ENCODE data around the gene EHD4.

EHD4 gene

GRCh38 chr15:41915255-41915994 lies 56.9 kb downstream of the EHD4 start:
- DNase-seq = no peak

- DNase-seq = no peak
Measured at GRCh38 chr15:41914411-41914810, 57.9 kb downstream of the EHD4 start.

GRCh38 chr15:41913256-41913655 lies 59.1 kb downstream of the EHD4 start:
- no peak for DNase-seq

GRCh38 chr15:41911691-41912345 lies 60.5 kb downstream of the EHD4 start:
- no peak for DNase-seq

GRCh38 chr15:41908736-41909461 lies 63.5 kb downstream of the EHD4 start:
- DNase-seq = no peak

- no peak for DNase-seq
Measured at GRCh38 chr15:41907141-41907540, 65.2 kb downstream of the EHD4 start.

- DNase-seq = no peak
Measured at GRCh38 chr15:41906608-41907007, 65.7 kb downstream of the EHD4 start.

GRCh38 chr15:41905036-41905793 lies 67.1 kb downstream of the EHD4 start:
- DNase-seq = no peak

GRCh38 chr15:41904541-41905005 lies 67.8 kb downstream of the EHD4 start:
- peak; percentile 72 for DNase-seq

- DNase-seq = no peak
Measured at GRCh38 chr15:41903782-41904181, 68.6 kb downstream of the EHD4 start.

GRCh38 chr15:41901431-41901830 lies 70.9 kb downstream of the EHD4 start:
- DNase-seq = no peak

GRCh38 chr15:41900526-41901380 lies 71.6 kb downstream of the EHD4 start:
- no peak for DNase-seq

GRCh38 chr15:41899854-41900442 lies 72.4 kb downstream of the EHD4 start:
- no peak for DNase-seq

GRCh38 chr15:41897363-41897799 lies 75.0 kb downstream of the EHD4 start:
- DNase-seq = no peak

GRCh38 chr15:41896566-41896965 lies 75.8 kb downstream of the EHD4 start:
- DNase-seq = no peak

- DNase-seq = no peak
Measured at GRCh38 chr15:41895957-41896356, 76.4 kb downstream of the EHD4 start.

GRCh38 chr15:41895491-41895890 lies 76.9 kb downstream of the EHD4 start:
- no peak for DNase-seq

GRCh38 chr15:41894791-41895463 lies 77.4 kb downstream of the EHD4 start:
- DNase-seq = peak; percentile 24

- DNase-seq = no peak
Measured at GRCh38 chr15:41894251-41894790, 78.0 kb downstream of the EHD4 start.

GRCh38 chr15:41893422-41894250 lies 78.7 kb downstream of the EHD4 start, which contains the start of gene SPTBN5:
TSS of gene SPTBN5 (minus strand) at chr15:41894053. CDS start at chr15:41893497, 556 bp downstream.
- DNase-seq = no peak

Data from hematopoietic multipotent progenitor cell treated with erythropoietin and hydrocortisone succinate and interleukin-3 and kit ligand, for 8 days (in vitro differentiated cells).